A673 (cell line): Measurements from ENCODE around the gene SCNN1G. TPM values are rescaled to one million over a fixed set of nuclear protein-coding genes. Genes with fewer than 3 reads are reported as not detected.

Source experiments
- BruUV-seq: library from RNA; stranded (reverse); fragments of 400-500 nt; replicated peaks from 2 replicates; lab custom pipeline; 2021; lab: Mats Ljungman, UMichigan
- CTCF ChIA-PET: fragments of 300-600 bp; sonication (Branson Sonifier 250); formaldehyde crosslinking; loops from one replicate; lab custom pipeline; 2022; ENCODE audit warnings: antibody characterized with exemption; lab: Charles Lee
- POLR2A ChIA-PET: fragments of 300-600 bp; sonication (Branson Sonifier 250); formaldehyde crosslinking; loops from one replicate; lab custom pipeline; 2022; ENCODE audit warnings: antibody characterized with exemption; ENCODE audit not compliant: low non-redundant PET; lab: Charles Lee
- DNase-seq: peaks from one replicate; pipeline ENCODE4 v3.0.0-alpha.2; 2015; ENCODE audit warnings: low spot score
- H3K27ac ChIP-seq: fragments of 200-600 bp; sonication (generic); 2 replicates; pipeline ENCODE4 v1.5.1; 2016; ENCODE audit warnings: mixed run types, low read depth, mild to moderate bottlenecking, mixed read lengths, antibody characterized with exemption, low read length; ENCODE audit not compliant: poor library complexity, severe bottlenecking
- H3K27me3 ChIP-seq: fragments of 200-600 bp; sonication (generic); replicated peaks from 2 replicates; pipeline ENCODE4 v1.6.1; 2017; ENCODE audit warnings: mixed run types, low read depth, mild to moderate bottlenecking, mixed read lengths, antibody characterized with exemption, low read length; ENCODE audit not compliant: insufficient read depth, poor library complexity
- H3K36me3 ChIP-seq: fragments of 200-600 bp; sonication (generic); 2 replicates; pipeline ENCODE4 v1.6.1; 2016; ENCODE audit warnings: mixed run types, mild to moderate bottlenecking, mixed read lengths, antibody characterized with exemption, low read length; ENCODE audit not compliant: insufficient read depth, poor library complexity, severe bottlenecking
- H3K4me1 ChIP-seq: fragments of 200-600 bp; sonication (generic); 2 replicates; pipeline ENCODE4 v1.6.1; 2017; ENCODE audit warnings: mixed run types, mild to moderate bottlenecking, mixed read lengths, antibody characterized with exemption, low read length; ENCODE audit not compliant: insufficient read depth, poor library complexity, severe bottlenecking
- H3K4me3 ChIP-seq: fragments of 200-600 bp; sonication (generic); 2 replicates; pipeline ENCODE4 v1.5.1; 2016; ENCODE audit warnings: low read depth, mixed run types, mild to moderate bottlenecking, mixed read lengths, low read length; ENCODE audit not compliant: poor library complexity, severe bottlenecking
- H3K9me3 ChIP-seq: fragments of 200-600 bp; sonication (generic); 2 replicates; pipeline ENCODE4 v1.6.1; 2016; ENCODE audit warnings: mixed run types, low read depth, mild to moderate bottlenecking, mixed read lengths, antibody characterized with exemption, low read length; ENCODE audit not compliant: poor library complexity, severe bottlenecking
- CTCF ChIP-seq: fragments of 300-800, 200-600 bp; sonication (generic); conservative IDR thresholded peaks from 2 replicates; pipeline ENCODE4 v1.5.1; 2017; ENCODE audit warnings: low read depth, mild to moderate bottlenecking, antibody characterized with exemption, low read length, moderate library complexity, mixed read lengths
- EZH2 ChIP-seq: fragments of 200-600 bp; sonication (generic); IDR thresholded peaks from 2 replicates; pipeline ENCODE4 v1.6.1; 2017; ENCODE audit warnings: borderline replicate concordance, low read depth, mild to moderate bottlenecking, mixed read lengths, antibody characterized with exemption, low read length; ENCODE audit not compliant: poor library complexity, severe bottlenecking
- intact Hi-C: fragments of 100-400 bp; cut with micrococcal nuclease; formaldehyde crosslinking; loops from one replicate; pipeline ENCODE4 v1.10.0; 2022; ENCODE audit not compliant: unreplicated experiment
- total RNA-seq: library from RNA; stranded (reverse); gene quantifications from 2 replicates; pipeline ENCODE4 v1.2.3, GENCODE V29; 2021

Gene SCNN1G
- total RNA-seq, 1 experiment from 2014 or later: 22.3 TPM

- Histone ChIP-seq H3K9me3 (no peaks in the 10 kb centered on the region), H3K36me3 (no peaks in the 10 kb centered on the region), H3K4me1 (no peaks in the 10 kb centered on the region), H3K27ac (no peak overlapping the region), H3K27me3 (no peaks in the 10 kb centered on the region), H3K4me3 (no peak overlapping the region)
- ChIA-PET POLR2A (no interaction called here), CTCF (no interaction called here)
- intact Hi-C loops: no loop called here
- BruUV-seq: no TSS peak
- TF ChIP-seq CTCF: no peak
- no peak for TF ChIP-seq EZH2
- DNase-seq: no peak
Measured at GRCh38 chr16:23172583-23172982, 10.0 kb upstream of the SCNN1G start.

GRCh38 chr16:23172994-23173393 lies 9.6 kb upstream of the SCNN1G start:
- Histone ChIP-seq H3K27ac (no peak overlapping the region), H3K27me3 (no peaks in the 10 kb centered on the region), H3K4me3 (no peak overlapping the region), H3K36me3 (no peaks in the 10 kb centered on the region), H3K4me1 (no peaks in the 10 kb centered on the region), H3K9me3 (no peaks in the 10 kb centered on the region)
- no peak for DNase-seq
- TF ChIP-seq CTCF (no peak), EZH2 (no peak)
- CTCF ChIA-PET: no interaction called here
- POLR2A ChIA-PET: no interaction called here
- BruUV-seq: no TSS peak
- intact Hi-C loops: no loop called here

- Histone ChIP-seq H3K27me3 (no peaks in the 10 kb centered on the region), H3K9me3 (no peaks in the 10 kb centered on the region), H3K36me3 (no peaks in the 10 kb centered on the region), H3K4me3 (no peak overlapping the region), H3K4me1 (no peaks in the 10 kb centered on the region), H3K27ac (no peak overlapping the region)
- no peak for DNase-seq
- ChIA-PET POLR2A (no interaction called here), CTCF (interaction anchor here (0.6 kb wide), 1 partner anchor 74 kb away, joined by 3 read pairs; no protein-coding TSS in a partner anchor)
- no TSS peak for BruUV-seq
- TF ChIP-seq CTCF (no peak), EZH2 (no peak)
- intact Hi-C loops: no loop called here
Measured at GRCh38 chr16:23174622-23175021, 7.9 kb upstream of the SCNN1G start.
